H1 (cell line): ENCODE results near the gene BCKDHA. TPM values are rescaled to one million over a fixed set of nuclear protein-coding genes. Genes with fewer than 3 reads are reported as not detected.
A peak's percentile ranks its signal among the peaks of the same experiment; 100 is the strongest.

Source experiments
- ASH2L ChIP-seq: fragments of 200-600, 300-600 bp; sonication (generic); IDR thresholded peaks from one replicate; pipeline ENCODE4 v1.7.1; 2017; ENCODE audit warnings: low read length
- ATF2 ChIP-seq: IDR thresholded peaks from 2 replicates; pipeline ENCODE4 v1.6.1; 2012; ENCODE audit warnings: low read length, inconsistent platforms
- ATF3 ChIP-seq: IDR thresholded peaks from 2 replicates; pipeline ENCODE4 v1.6.1; 2011; ENCODE audit warnings: low read depth, mild to moderate bottlenecking, low read length; ENCODE audit not compliant: insufficient read depth
- BACH1 ChIP-seq: IDR thresholded peaks from 2 replicates; pipeline ENCODE4 v1.6.1; 2012; ENCODE audit warnings: low read length, improper control_type of control experiment
- CEBPB ChIP-seq: IDR thresholded peaks from 2 replicates; pipeline ENCODE4 v1.6.1; 2012; ENCODE audit warnings: low read depth, low read length
- FOSL1 ChIP-seq: IDR thresholded peaks from 2 replicates; pipeline ENCODE4 v1.6.1; 2011; ENCODE audit warnings: mild to moderate bottlenecking, low read depth, low read length, moderate library complexity; ENCODE audit not compliant: insufficient read depth
- HDAC2 ChIP-seq, 2 experiments: fragments of 300-600 bp in 1 of 2; sonication (generic) in 1 of 2; IDR thresholded peaks; 2 replicates each; pipeline ENCODE4 v1.6.1; 2011 to 2012; ENCODE audit warnings: low read depth in 2 of 2, low read length in 2 of 2, mild to moderate bottlenecking in 2 of 2, moderate library complexity in 2 of 2, borderline replicate concordance in 1 of 2, inconsistent platforms in 1 of 2
- JUND ChIP-seq: IDR thresholded peaks from 2 replicates; pipeline ENCODE4 v1.6.1; 2011; ENCODE audit warnings: mild to moderate bottlenecking, improper control_type of control experiment, low read length
- KDM4A ChIP-seq: IDR thresholded peaks from one replicate; pipeline ENCODE4 v1.7.1; 2012; ENCODE audit warnings: low read depth, mild to moderate bottlenecking, moderate library complexity, low read length, inconsistent platforms; ENCODE audit not compliant: severe bottlenecking
- MAX ChIP-seq: IDR thresholded peaks from 2 replicates; pipeline ENCODE4 v1.6.1; 2012; ENCODE audit warnings: inconsistent platforms
- NRF1 ChIP-seq: IDR thresholded peaks from 2 replicates; pipeline ENCODE4 v1.6.1; 2011; ENCODE audit warnings: mild to moderate bottlenecking, low read depth, low read length, improper control_type of control experiment
- RBBP5 ChIP-seq: IDR thresholded peaks from 2 replicates; pipeline ENCODE4 v1.7.1; 2012; ENCODE audit warnings: low read depth, mild to moderate bottlenecking, inconsistent platforms, low read length, moderate library complexity, borderline replicate concordance
- SAP30 ChIP-seq: fragments of 300-600 bp; sonication (generic); IDR thresholded peaks from 2 replicates; pipeline ENCODE4 v1.7.1; 2012; ENCODE audit warnings: low read length, moderate library complexity, mild to moderate bottlenecking, inconsistent platforms; ENCODE audit not compliant: insufficient read depth, insufficient replicate concordance
- SIN3A ChIP-seq, 2 experiments: IDR thresholded peaks in 1 of 2; conservative IDR thresholded peaks in 1 of 2; 2 replicates each; pipeline ENCODE4 v1.6.1; 2011 to 2012; ENCODE audit warnings: low read length in 2 of 2, improper control_type of control experiment in 1 of 2, low read depth in 1 of 2, mild to moderate bottlenecking in 1 of 2
- SIX5 ChIP-seq: IDR thresholded peaks from 2 replicates; pipeline ENCODE4 v1.6.1; 2011; ENCODE audit warnings: mild to moderate bottlenecking, low read depth, low read length
- SP4 ChIP-seq: IDR thresholded peaks from 2 replicates; pipeline ENCODE4 v1.6.1; 2012; ENCODE audit warnings: low read length, inconsistent platforms
- TAF7 ChIP-seq: optimal IDR thresholded peaks from 2 replicates; pipeline ENCODE3; 2011; ENCODE audit warnings: low read depth, mild to moderate bottlenecking, inconsistent platforms, low read length, moderate library complexity, borderline replicate concordance
- ZNF274 ChIP-seq: IDR thresholded peaks from 2 replicates; pipeline ENCODE4 v1.7.0; 2012; ENCODE audit warnings: low read length, borderline replicate concordance; ENCODE audit errors: extremely low read depth
- polyA plus RNA-seq, 7 experiments: library from polyadenylated mRNA; depleted of rRNA in 3 of 7; stranded (reverse) in 5 of 7; unstranded in 2 of 7; fragments of >200 nt in 5 of 7; fragments of 200-250 nt in 2 of 7; gene quantifications; 1 replicate in 5 of 7; 2 replicates in 1 of 7; 4 replicates in 1 of 7; pipeline versions ENCODE4 v1.2.1 to v1.2.3, GENCODE V29; 2011 to 2013; ENCODE audit warnings: missing spikeins in 2 of 7, mixed read lengths in 2 of 7
- total RNA-seq: library from RNA; stranded (reverse); fragmentation: NEBNext Ultra II Directional; extraction: Animal tissue kit (Norgen Biotek cat#: 25700); gene quantifications from 2 replicates; pipeline ENCODE4 v1.2.1, GENCODE V29; 2021

Gene BCKDHA
- total and polyA plus RNA-seq, 2 of the 8 experiments (the other 6 are each of a cell fraction or from before 2014, with no cell fraction given), result 14.2 to 69.6 TPM

GRCh38 chr19:41397086-41398049, at the start of gene BCKDHA, which contains the start of gene EXOSC5 (continued):
- TF ChIP-seq ATF2, result 0 out of 2 replicates have a peak, but pooled peaks have one; percentile 1
- TF ChIP-seq JUND, result 0 out of 2 replicates have a peak, but pooled peaks have one; percentile 11
- TF ChIP-seq NRF1, result peak; percentile 95
- TF ChIP-seq RBBP5, result peak; percentile 78; the same call in 1 of the 2 replicates
- peak; percentile 100 for TF ChIP-seq MAX
- peak; percentile 53; the same call in 1 of the 2 replicates for TF ChIP-seq ATF3
- TF ChIP-seq SAP30, result peak; percentile 99
- TF ChIP-seq SIN3A (conservative IDR thresholded peaks at IDR 0.05 in 1 of 2, IDR thresholded peaks at IDR 0.05 in 1 of 2; ENCODE audit: low read depth in 1 of 2, low read length in 2 of 2), result peak; percentile 99 to 100
- TF ChIP-seq SP4, result peak; percentile 99
- TF ChIP-seq ZNF274, result no peak
- TF ChIP-seq KDM4A, result peak; percentile 34
- TF ChIP-seq TAF7, result peak; percentile 39
- no peak for TF ChIP-seq BACH1
- 0 out of 2 replicates have a peak, but pooled peaks have one; percentile 1 for TF ChIP-seq CEBPB
- TF ChIP-seq HDAC2 (IDR thresholded peaks at IDR 0.05; ENCODE audit: borderline replicate concordance in 1 of 2, low read depth in 2 of 2, low read length in 2 of 2), result peak in 1 of 2 experiments; percentile 97; a peak in 2 of 4 replicates
- TF ChIP-seq ASH2L, result peak; percentile 85
- TF ChIP-seq SIX5, result no peak
- peak; percentile 58; the same call in 1 of the 2 replicates for TF ChIP-seq FOSL1
